Gastroesophageal sphincter (tissue), 3 donors: ENCODE measurements around the gene BLOC1S5.

ENCODE experiments used
- CTCF ChIP-seq, 4 experiments: fragments of 200-600 bp in 2 of 4; fragments of 450-650 bp in 2 of 4; sonication (generic) in 1 of 4; IDR thresholded peaks; one replicate each; pipeline ENCODE4 v1.5.1; 2017 to 2019; ENCODE audit warnings: antibody characterized with exemption in 4 of 4, mild to moderate bottlenecking in 2 of 4, moderate library complexity in 2 of 4
- EP300 ChIP-seq: sonication (generic); formaldehyde crosslinking; IDR thresholded peaks from one replicate; pipeline ENCODE4 v1.6.1; 2017; ENCODE audit warnings: antibody characterized with exemption, mild to moderate bottlenecking
- POLR2AphosphoS5 ChIP-seq: sonication (generic); formaldehyde crosslinking; IDR thresholded peaks from one replicate; pipeline ENCODE4 v1.6.1; 2017; ENCODE audit warnings: antibody characterized with exemption

GRCh38 chr6:8080362-8081151 is 16.4 kb upstream of the BLOC1S5 start:
- TF ChIP-seq EP300 (no peak), CTCF (IDR thresholded peaks at IDR 0.05) (no peak), POLR2AphosphoS5 (no peak)
